GM23248 (cell line): ENCODE data around the gene ATP5ME. TPM values are rescaled to one million over a fixed set of nuclear protein-coding genes. Genes with fewer than 3 reads are reported as not detected.
A peak's percentile ranks its signal among the peaks of the same experiment; 100 is the strongest.

Experiments used
- DNase-seq: peaks from one replicate; pipeline ENCODE4 v3.0.0-alpha.2; 2015
- H2AFZ ChIP-seq: fragments of 200-600 bp; sonication (generic); 2 replicates; pipeline ENCODE4 v1.6.1; 2016; ENCODE audit warnings: antibody characterized with exemption
- H3F3A ChIP-seq: fragments of 200-600 bp; sonication (generic); 2 replicates; pipeline ENCODE4 v1.6.1; 2016; ENCODE audit warnings: mild to moderate bottlenecking, antibody characterized with exemption, mixed run types; ENCODE audit not compliant: insufficient read depth
- H3K27ac ChIP-seq: fragments of 200-600 bp; sonication (generic); 2 replicates; pipeline ENCODE4 v1.5.1; 2016; ENCODE audit warnings: mild to moderate bottlenecking
- H3K27me3 ChIP-seq: fragments of 200-600 bp; sonication (generic); replicated peaks from 2 replicates; pipeline ENCODE4 v1.6.1; 2016; ENCODE audit warnings: mild to moderate bottlenecking; ENCODE audit not compliant: insufficient read depth
- H3K36me3 ChIP-seq: fragments of 200-600 bp; sonication (generic); 2 replicates; pipeline ENCODE4 v1.6.1; 2016; ENCODE audit warnings: low read depth, mild to moderate bottlenecking
- H3K4me1 ChIP-seq: fragments of 200-600 bp; sonication (generic); 2 replicates; pipeline ENCODE4 v1.6.1; 2016; ENCODE audit warnings: mild to moderate bottlenecking; ENCODE audit not compliant: insufficient read depth
- H3K4me2 ChIP-seq: fragments of 200-600 bp; sonication (generic); one replicate; pipeline ENCODE4 v1.6.1; 2016; ENCODE audit warnings: mild to moderate bottlenecking; ENCODE audit not compliant: unreplicated experiment
- H3K4me3 ChIP-seq: fragments of 200-600 bp; sonication (generic); 2 replicates; pipeline ENCODE4 v1.5.1; 2016; ENCODE audit warnings: mild to moderate bottlenecking
- H3K79me2 ChIP-seq: fragments of 200-600 bp; sonication (generic); 2 replicates; pipeline ENCODE4 v1.6.1; 2016; ENCODE audit warnings: mild to moderate bottlenecking; ENCODE audit not compliant: insufficient read depth
- H3K9ac ChIP-seq: fragments of 200-600 bp; sonication (generic); 2 replicates; pipeline ENCODE4 v1.6.1; 2016; ENCODE audit warnings: mild to moderate bottlenecking
- H3K9me2 ChIP-seq: fragments of 200-600 bp; sonication (generic); 2 replicates; pipeline ENCODE4 v1.6.1; 2016; ENCODE audit warnings: mixed run types, mild to moderate bottlenecking, moderate library complexity; ENCODE audit not compliant: insufficient read depth
- H3K9me3 ChIP-seq: fragments of 200-600 bp; sonication (generic); one replicate; pipeline ENCODE4 v1.6.1; 2017; ENCODE audit warnings: low read depth
- H4K20me1 ChIP-seq: fragments of 200-600 bp; sonication (generic); 2 replicates; pipeline ENCODE4 v1.6.0; 2016; ENCODE audit not compliant: insufficient read depth
- EZH2 ChIP-seq: fragments of 200-600 bp; sonication (generic); IDR thresholded peaks from 2 replicates; pipeline ENCODE4 v1.6.1; 2018; ENCODE audit warnings: antibody characterized with exemption, mild to moderate bottlenecking; ENCODE audit not compliant: insufficient read depth, poor library complexity, severe bottlenecking
- EZH2phosphoT487 ChIP-seq: fragments of 200-600 bp; sonication (generic); IDR thresholded peaks from 2 replicates; pipeline ENCODE4 v1.6.1; 2018; ENCODE audit warnings: antibody characterized with exemption, moderate library complexity, mild to moderate bottlenecking, low read depth; ENCODE audit not compliant: insufficient read depth
- WGBS, 2 experiments: methylation state at CpG; one replicate each; pipeline ENCODE4 v1.1.6; 2015 to 2017; ENCODE audit warnings: low lambda C conversion rate in 2 of 2, low coverage in 1 of 2; ENCODE audit errors: missing lambda C conversion rate in 2 of 2; 5-methylcytosine and 5-hydroxymethylcytosine counted together
- in situ Hi-C: fragments of 300-500 bp; cut with MboI; formaldehyde crosslinking; loops from 2 replicates; pipeline ENCODE4 v1.15.0; 2020
- polyA plus RNA-seq: library from polyadenylated mRNA; unstranded; fragments of >200 nt; fragmentation: Nextera tagmentation; extraction: Ambion mirVana; gene quantifications from 2 replicates; pipeline ENCODE4 v1.2.1, GENCODE V29; 2016
- total RNA-seq: library from RNA; depleted of rRNA; stranded (reverse); fragments of >200 nt; shearing (Covaris generic); gene quantifications from 2 replicates; pipeline ENCODE4 v1.2.3, GENCODE V29; 2014

ATP5ME gene
- total and polyA plus RNA-seq, 2 experiments from 2014 or later: 26.3 to 478 TPM

DNA sequence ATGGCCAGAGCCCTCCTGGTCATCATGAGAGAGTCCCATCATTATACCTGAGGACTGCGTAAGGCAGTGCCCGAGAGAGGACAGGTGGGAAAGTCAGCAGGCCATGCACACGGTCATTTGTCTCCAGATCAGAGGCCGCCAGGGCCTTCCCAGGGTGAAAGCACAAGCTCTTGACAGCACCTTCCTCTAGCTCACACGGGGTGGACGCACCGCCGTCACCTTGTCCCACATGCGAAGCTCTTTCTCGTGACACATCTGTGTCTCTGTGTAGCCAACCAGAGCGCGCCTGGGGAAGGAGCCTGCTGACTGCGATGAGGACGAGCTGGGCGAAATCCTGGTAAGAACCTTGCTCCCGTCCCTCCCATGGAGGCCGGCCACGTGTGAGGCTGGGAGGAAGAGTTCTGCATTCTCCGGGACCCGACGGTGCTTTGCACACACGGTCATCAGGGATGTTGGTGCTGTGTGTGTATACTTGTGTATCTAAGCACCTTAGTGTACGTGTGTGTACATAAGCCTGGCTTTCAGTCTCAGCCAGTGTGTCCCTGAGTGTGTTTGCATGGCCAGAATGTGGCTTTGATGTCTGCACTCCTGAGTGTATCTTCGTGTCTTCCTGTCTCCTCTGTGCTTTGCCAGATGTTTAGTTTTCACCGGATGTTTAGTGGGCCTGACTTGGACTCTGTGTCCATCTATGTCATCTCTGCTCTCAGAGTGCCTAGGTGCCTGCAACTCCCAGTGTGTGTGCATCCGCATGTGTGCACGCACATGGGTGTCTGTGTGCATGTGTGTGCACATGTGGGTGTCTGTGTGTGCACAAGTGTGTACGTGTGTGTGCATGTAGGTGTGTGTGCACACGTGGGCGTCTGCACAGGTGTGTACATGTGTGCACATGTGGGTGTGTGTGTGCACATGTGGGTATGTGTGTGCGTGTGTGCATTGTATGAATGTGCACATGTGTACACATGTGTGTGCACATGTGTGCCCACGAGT, 15.1 kb downstream of the ATP5ME start:
- Histone ChIP-seq H3F3A (no peaks in the 10 kb centered on the region), H4K20me1 (no peaks in the 10 kb centered on the region), H3K27me3 (no peaks in the 10 kb centered on the region), H3K4me2 (no peak overlapping the region), H3K9me3 (no peaks in the 10 kb centered on the region), H3K27ac (no peak overlapping the region), H3K4me1 (no peaks in the 10 kb centered on the region), H3K4me3 (no peak overlapping the region), H3K9ac (no peak overlapping the region), H3K9me2 (no peaks in the 10 kb centered on the region), H3K79me2 (no peaks in the 10 kb centered on the region), H3K36me3 (no peaks in the 10 kb centered on the region), H2AFZ (no peak overlapping the region)
- no peak for TF ChIP-seq EZH2phosphoT487
- no peak for TF ChIP-seq EZH2
- 63 to 67% methylated on average over 32 of the region's 32 CpGs for WGBS, 2 experiments
- in situ Hi-C loops: no loop called here
- DNase-seq: no peak

DNA sequence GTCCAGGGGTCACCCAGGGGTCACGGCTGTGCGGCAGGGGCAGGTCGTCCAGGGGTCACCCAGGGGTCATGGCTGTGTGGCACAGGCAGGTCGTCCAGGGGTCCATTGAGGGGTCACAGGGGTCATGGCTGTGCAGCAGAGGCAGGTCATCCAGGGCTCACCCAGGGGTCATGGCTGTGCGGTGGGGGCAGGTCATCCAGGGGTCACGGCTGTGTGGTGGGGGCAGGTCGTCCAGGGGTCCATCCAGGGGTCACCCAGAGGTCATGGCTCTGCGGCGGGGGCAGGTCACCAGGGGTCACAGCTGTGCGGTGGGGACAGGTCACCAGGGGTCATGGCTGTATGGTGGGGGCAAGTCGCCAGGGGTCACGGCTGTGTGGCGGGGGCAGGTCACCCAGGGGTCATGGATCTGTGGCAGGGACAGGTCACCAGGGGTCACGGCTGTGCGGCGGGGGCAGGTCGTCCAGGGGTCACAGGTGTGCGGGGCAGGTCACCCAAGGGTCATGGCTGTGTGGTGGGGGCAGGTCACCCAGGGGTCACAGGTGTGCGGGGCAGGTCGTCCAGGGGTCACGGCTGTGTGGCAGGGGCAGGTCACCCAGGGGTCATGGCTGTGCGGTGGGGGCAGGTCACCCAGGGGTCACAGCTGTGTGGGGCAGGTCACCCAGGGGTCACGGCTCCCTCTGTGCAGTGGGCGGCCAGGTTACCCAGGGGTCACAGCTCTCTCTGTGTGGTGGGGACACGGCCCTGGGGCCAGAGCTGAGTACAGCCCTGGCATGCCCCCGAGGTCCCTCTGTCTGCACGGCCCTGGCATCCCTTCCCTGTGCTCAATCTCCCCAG, 16.0 kb downstream of the ATP5ME start:
- 44 to 53% methylated on average over 7 to 23 of the region's 27 CpGs for WGBS, 2 experiments
- Histone ChIP-seq H3K79me2 (no peaks in the 10 kb centered on the region), H3K4me1 (no peaks in the 10 kb centered on the region), H4K20me1 (no peaks in the 10 kb centered on the region), H3K4me2 (no peak overlapping the region), H3K36me3 (no peaks in the 10 kb centered on the region), H2AFZ (no peak overlapping the region), H3K9me3 (no peaks in the 10 kb centered on the region), H3K9me2 (no peaks in the 10 kb centered on the region), H3K27me3 (no peaks in the 10 kb centered on the region), H3K9ac (no peak overlapping the region), H3F3A (no peaks in the 10 kb centered on the region), H3K27ac (no peak overlapping the region), H3K4me3 (no peak overlapping the region)
- in situ Hi-C loops: no loop called here
- no peak for TF ChIP-seq EZH2phosphoT487
- no peak for TF ChIP-seq EZH2
- no peak for DNase-seq

DNA sequence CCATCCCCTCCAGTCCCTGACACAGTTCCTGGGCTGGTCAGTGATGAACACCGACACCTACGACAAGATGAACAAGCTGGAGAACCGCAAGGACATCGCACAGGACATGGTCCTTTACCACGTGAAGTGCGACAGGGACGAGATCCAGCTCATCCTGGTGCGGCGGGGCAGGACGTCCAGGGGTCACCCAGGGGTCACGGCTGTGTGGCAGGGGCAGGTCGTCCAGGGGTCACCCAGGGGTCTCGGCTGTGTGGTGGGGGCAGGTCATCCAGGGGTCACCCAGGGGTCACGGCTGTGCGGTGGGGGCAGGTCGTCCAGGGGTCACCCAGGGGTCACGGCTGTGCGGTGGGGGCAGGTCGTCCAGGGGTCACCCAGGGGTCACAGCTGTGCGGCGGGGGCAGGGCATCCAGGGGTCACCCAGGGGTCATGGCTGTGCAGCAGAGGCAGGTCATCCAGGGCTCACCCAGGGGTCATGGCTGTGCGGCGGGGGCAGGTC, 16.7 kb downstream of the ATP5ME start:
- Histone ChIP-seq H3K9me3 (no peaks in the 10 kb centered on the region), H3K79me2 (no peaks in the 10 kb centered on the region), H3K9ac (no peak overlapping the region), H3K27me3 (no peaks in the 10 kb centered on the region), H2AFZ (no peak overlapping the region), H3K9me2 (no peaks in the 10 kb centered on the region), H3K36me3 (no peaks in the 10 kb centered on the region), H3K4me1 (no peaks in the 10 kb centered on the region), H4K20me1 (no peaks in the 10 kb centered on the region), H3K27ac (no peak overlapping the region), H3K4me3 (no peak overlapping the region), H3F3A (no peaks in the 10 kb centered on the region), H3K4me2 (no peak overlapping the region)
- TF ChIP-seq EZH2 (no peak), EZH2phosphoT487 (no peak)
- WGBS, 2 experiments: 55% methylated on average over 12 to 23 of the region's 23 CpGs
- in situ Hi-C loops: no loop called here
- DNase-seq: peak; percentile 39
